H1 (cell line): ENCODE data around the gene ABHD15. TPM values are rescaled to one million over a fixed set of nuclear protein-coding genes. Genes with fewer than 3 reads are reported as not detected.
A peak's percentile ranks its signal among the peaks of the same experiment; 100 is the strongest.

Experiments
- CTCF ChIA-PET: fragments of 300-600 bp; sonication (Branson Sonifier 250); formaldehyde crosslinking; loops from one replicate; lab custom pipeline; 2021; ENCODE audit not compliant: partially characterized antibody; lab: Charles Lee
- POLR2A ChIA-PET: fragments of 300-600 bp; sonication (Branson Sonifier 250); formaldehyde crosslinking; loops from one replicate; lab custom pipeline; 2021; ENCODE audit warnings: inconsistent platforms; ENCODE audit not compliant: partially characterized antibody; lab: Charles Lee
- DNase-seq, 2 experiments: peaks; one replicate each; pipeline versions ENCODE4 v3.0.0 to v3.0.0-alpha.2; 2010 to 2022; ENCODE audit warnings: low spot score in 2 of 2, low read depth in 1 of 2, mixed read lengths in 1 of 2
- FAIRE-seq: peaks from 2 replicates; lab custom pipeline; 2011; peaks lifted over from hg19 to GRCh38; lab: Jason Lieb, UNC
- H2AFZ ChIP-seq: 2 replicates; pipeline ENCODE4 v1.8.1; 2012; ENCODE audit warnings: low read length, inconsistent platforms
- H2AK5ac ChIP-seq: 2 replicates; pipeline ENCODE4 v1.6.1; 2013; ENCODE audit warnings: low read depth, low read length
- H2BK120ac ChIP-seq: replicated peaks from 2 replicates; pipeline ENCODE3; 2013; ENCODE audit warnings: low read depth, low read length, inconsistent platforms
- H2BK12ac ChIP-seq: 2 replicates; pipeline ENCODE4 v1.6.1; 2013; ENCODE audit warnings: low read depth, low read length
- H2BK15ac ChIP-seq: 2 replicates; pipeline ENCODE4 v1.6.1; 2013; ENCODE audit warnings: low read length
- H2BK20ac ChIP-seq: 2 replicates; pipeline ENCODE4 v1.6.1; 2013; ENCODE audit warnings: low read length
- H2BK5ac ChIP-seq: 2 replicates; pipeline ENCODE4 v1.6.1; 2013; ENCODE audit warnings: low read depth, low read length
- H3K14ac ChIP-seq: 2 replicates; pipeline ENCODE4 v1.6.1; 2013; ENCODE audit warnings: inconsistent platforms; ENCODE audit not compliant: insufficient read length
- H3K18ac ChIP-seq: 2 replicates; pipeline ENCODE4 v1.6.1; 2013; ENCODE audit warnings: low read length; ENCODE audit errors: extremely low read depth
- H3K23ac ChIP-seq: 2 replicates; pipeline ENCODE4 v1.6.1; 2013; ENCODE audit warnings: inconsistent platforms; ENCODE audit not compliant: insufficient read length
- H3K23me2 ChIP-seq: 2 replicates; pipeline ENCODE4 v1.6.1; 2013; ENCODE audit warnings: low read depth, low read length
- H3K27ac ChIP-seq: 2 replicates; pipeline ENCODE4 v1.6.1; 2011; ENCODE audit warnings: low read depth, low read length, inconsistent platforms
- H3K27me3 ChIP-seq, 4 experiments: replicated peaks in 1 of 4; 1 replicate in 1 of 4; 2 replicates in 3 of 4; pipeline versions ENCODE4 v1.6.1 to v1.8.1; 2011 to 2013; ENCODE audit warnings: low read length in 3 of 4, mild to moderate bottlenecking in 3 of 4, inconsistent platforms in 2 of 4, mixed read lengths in 2 of 4, moderate library complexity in 1 of 4; ENCODE audit not compliant: control insufficient read depth in 3 of 4, insufficient read depth in 3 of 4; ENCODE audit errors: extremely low read depth in 1 of 4
- H3K36me3 ChIP-seq, 4 experiments: 2 replicates each; pipeline versions ENCODE4 v1.6.1 to v1.8.1; 2011 to 2013; ENCODE audit warnings: mild to moderate bottlenecking in 4 of 4, low read length in 3 of 4, moderate library complexity in 2 of 4, control low read depth in 1 of 4, inconsistent platforms in 1 of 4; ENCODE audit not compliant: insufficient read depth in 4 of 4, control insufficient read depth in 2 of 4
- H3K4ac ChIP-seq: replicated peaks from 2 replicates; pipeline ENCODE3; 2013; ENCODE audit warnings: low read length, low read depth, mixed read lengths, inconsistent platforms; ENCODE audit not compliant: insufficient read length
- H3K4me1 ChIP-seq, 4 experiments: replicated peaks in 1 of 4; 1 replicate in 1 of 4; 2 replicates in 3 of 4; pipeline versions ENCODE4 v1.6.1 to v1.8.1; 2011 to 2013; ENCODE audit warnings: low read length in 3 of 4, inconsistent platforms in 2 of 4, mixed read lengths in 1 of 4; ENCODE audit not compliant: insufficient read depth in 4 of 4, control insufficient read depth in 3 of 4
- H3K4me2 ChIP-seq, 2 experiments: 2 replicates each; pipeline versions ENCODE4 v1.6.1 to v1.8.1; 2011 to 2013; ENCODE audit warnings: low read depth in 2 of 2, low read length in 2 of 2, control low read depth in 1 of 2, inconsistent platforms in 1 of 2, mild to moderate bottlenecking in 1 of 2; ENCODE audit not compliant: insufficient read depth in 1 of 2
- H3K4me3 ChIP-seq, 4 experiments: fragments of 200-600, 300-600 bp in 1 of 4; sonication (generic), shearing (Covaris generic), sonication (Bioruptor Twin) in 1 of 4; 2 replicates each; pipeline versions ENCODE4 v1.5.1 to v1.8.1; 2011 to 2016; ENCODE audit warnings: low read length in 4 of 4, low read depth in 3 of 4, control low read depth in 2 of 4, inconsistent platforms in 2 of 4, mild to moderate bottlenecking in 2 of 4, mixed read lengths in 1 of 4, moderate library complexity in 1 of 4; ENCODE audit not compliant: insufficient read depth in 2 of 4; ENCODE audit errors: extremely low read depth in 1 of 4
- H3K56ac ChIP-seq: replicated peaks from 2 replicates; pipeline ENCODE3; 2013; ENCODE audit warnings: low read depth, mild to moderate bottlenecking, mixed read lengths, low read length, inconsistent platforms; ENCODE audit not compliant: insufficient read length
- H3K79me1 ChIP-seq: 2 replicates; pipeline ENCODE4 v1.6.1; 2013; ENCODE audit warnings: low read depth, low read length, control low read depth
- H3K79me2 ChIP-seq, 2 experiments: 2 replicates each; pipeline versions ENCODE4 v1.6.1 to v1.8.1; 2012 to 2013; ENCODE audit warnings: low read length in 2 of 2, mild to moderate bottlenecking in 2 of 2, inconsistent platforms in 1 of 2; ENCODE audit not compliant: insufficient read depth in 2 of 2, control insufficient read depth in 1 of 2
- H3K9ac ChIP-seq, 4 experiments: replicated peaks in 1 of 4; 1 replicate in 1 of 4; 2 replicates in 3 of 4; pipeline versions ENCODE4 v1.6.1 to v1.8.1; 2011 to 2013; ENCODE audit warnings: low read depth in 3 of 4, low read length in 3 of 4, control low read depth in 2 of 4, mild to moderate bottlenecking in 2 of 4, moderate library complexity in 2 of 4, inconsistent platforms in 1 of 4; ENCODE audit errors: extremely low read depth in 1 of 4
- H3K9me3 ChIP-seq, 2 experiments: 2 replicates each; pipeline versions ENCODE4 v1.6.1 to v1.8.1; 2012 to 2013; ENCODE audit warnings: mild to moderate bottlenecking in 2 of 2, moderate library complexity in 2 of 2, control low read depth in 1 of 2, inconsistent platforms in 1 of 2, low read depth in 1 of 2, low read length in 1 of 2, mixed read lengths in 1 of 2; ENCODE audit not compliant: insufficient read depth in 2 of 2
- H4K20me1 ChIP-seq, 2 experiments: replicated peaks in 1 of 2; 2 replicates each; pipeline versions ENCODE3 to v1.8.1; 2011 to 2013; ENCODE audit warnings: inconsistent platforms in 2 of 2, low read length in 2 of 2, mild to moderate bottlenecking in 1 of 2; ENCODE audit not compliant: insufficient read depth in 2 of 2, control insufficient read depth in 1 of 2
- H4K5ac ChIP-seq: 2 replicates; pipeline ENCODE4 v1.6.1; 2013; ENCODE audit warnings: low read length, low read depth, mixed read lengths, inconsistent platforms; ENCODE audit not compliant: insufficient read length
- H4K8ac ChIP-seq: 2 replicates; pipeline ENCODE4 v1.8.0; 2013; ENCODE audit warnings: mild to moderate bottlenecking, moderate library complexity, low read length, inconsistent platforms; ENCODE audit not compliant: insufficient read depth; ENCODE audit errors: extremely low read depth
- H4K91ac ChIP-seq: replicated peaks from 2 replicates; pipeline ENCODE3; 2013; ENCODE audit warnings: low read length, mixed read lengths, inconsistent platforms; ENCODE audit not compliant: insufficient read length
- BRCA1 ChIP-seq: IDR thresholded peaks from 2 replicates; pipeline ENCODE4 v1.6.1; 2012; ENCODE audit warnings: low read depth, low read length, improper control_type of control experiment
- CEBPB ChIP-seq: IDR thresholded peaks from 2 replicates; pipeline ENCODE4 v1.6.1; 2012; ENCODE audit warnings: low read depth, low read length
- CHD2 ChIP-seq: IDR thresholded peaks from 2 replicates; pipeline ENCODE4 v1.6.1; 2012; ENCODE audit warnings: low read length, improper control_type of control experiment
- HDAC2 ChIP-seq, 2 experiments: fragments of 300-600 bp in 1 of 2; sonication (generic) in 1 of 2; IDR thresholded peaks; 2 replicates each; pipeline ENCODE4 v1.6.1; 2011 to 2012; ENCODE audit warnings: low read depth in 2 of 2, low read length in 2 of 2, mild to moderate bottlenecking in 2 of 2, moderate library complexity in 2 of 2, borderline replicate concordance in 1 of 2, inconsistent platforms in 1 of 2
- KDM1A ChIP-seq: fragments of 200-600, 300-600 bp; sonication (generic); IDR thresholded peaks from 2 replicates; pipeline ENCODE4 v1.7.1; 2016; ENCODE audit warnings: mild to moderate bottlenecking, low read length, borderline replicate concordance
- KDM5A ChIP-seq: fragments of 200-600 bp; IDR thresholded peaks from 2 replicates; pipeline ENCODE4 v1.7.1; 2012; ENCODE audit warnings: mild to moderate bottlenecking, low read length, inconsistent platforms, mixed read lengths
- POU5F1 ChIP-seq: IDR thresholded peaks from 2 replicates; pipeline ENCODE4 v1.6.1; 2011; ENCODE audit warnings: low read depth, mild to moderate bottlenecking, low read length, moderate library complexity
- RXRA ChIP-seq: IDR thresholded peaks from 2 replicates; pipeline ENCODE4 v1.6.1; 2011; ENCODE audit warnings: low read depth, mild to moderate bottlenecking, low read length, moderate library complexity; ENCODE audit not compliant: insufficient read depth
- SUZ12 ChIP-seq: fragments of 200-600 bp; sonication (generic); IDR thresholded peaks from 2 replicates; pipeline ENCODE4 v1.6.1; 2012; ENCODE audit warnings: mild to moderate bottlenecking, inconsistent platforms, low read length, moderate library complexity, mixed read lengths
- WGBS, 2 experiments: shearing (Covaris generic) in 1 of 2; methylation state at CpG; one replicate each; pipeline versions ENCODE4 v1.1.6 to v1.1.7; 2013 to 2015; ENCODE audit warnings: low lambda C conversion rate in 2 of 2, mixed read lengths in 2 of 2, inconsistent platforms in 1 of 2, low coverage in 1 of 2, missing lambda C conversion rate in 1 of 2; ENCODE audit not compliant: insufficient replicate concordance in 2 of 2, insufficient coverage in 1 of 2, insufficient read length in 1 of 2; ENCODE audit errors: extremely low coverage in 1 of 2, missing lambda C conversion rate in 1 of 2; 5-methylcytosine and 5-hydroxymethylcytosine counted together
- polyA plus RNA-seq, 7 experiments: library from polyadenylated mRNA; depleted of rRNA in 3 of 7; stranded (reverse) in 5 of 7; unstranded in 2 of 7; fragments of >200 nt in 5 of 7; fragments of 200-250 nt in 2 of 7; gene quantifications; 1 replicate in 5 of 7; 2 replicates in 1 of 7; 4 replicates in 1 of 7; pipeline versions ENCODE4 v1.2.1 to v1.2.3, GENCODE V29; 2011 to 2013; ENCODE audit warnings: missing spikeins in 2 of 7, mixed read lengths in 2 of 7
- total RNA-seq: library from RNA; stranded (reverse); fragmentation: NEBNext Ultra II Directional; extraction: Animal tissue kit (Norgen Biotek cat#: 25700); gene quantifications from 2 replicates; pipeline ENCODE4 v1.2.1, GENCODE V29; 2021

ABHD15 gene
- total and polyA plus RNA-seq, 2 of the 8 experiments (the other 6 are each of a cell fraction or from before 2014, with no cell fraction given) = 0.88 to 1.7 TPM

DNA sequence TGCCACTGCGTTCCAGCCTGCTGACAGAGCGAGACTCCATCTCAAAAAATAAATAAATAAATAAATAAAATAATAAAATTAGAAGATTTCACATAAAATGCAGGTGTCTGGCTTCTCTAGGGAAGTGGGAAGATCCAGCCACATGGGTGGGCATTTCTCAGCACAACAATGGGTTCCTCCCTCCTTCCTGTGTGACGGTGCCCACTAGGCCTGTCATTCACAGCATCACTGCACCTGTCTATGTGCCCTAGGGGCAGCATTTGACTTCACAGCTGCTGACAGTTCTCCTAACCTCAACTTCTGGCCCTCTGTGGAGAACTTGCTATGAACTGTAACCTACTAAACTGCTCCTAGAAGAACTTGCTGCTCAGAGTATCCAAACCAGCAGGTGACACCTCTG is 3.0 kb downstream of the ABHD15 start:
- Histone ChIP-seq H4K91ac (no peak overlapping the region), H3K79me1 (no peaks in the 10 kb centered on the region), H3K23ac (no peak overlapping the region), H3K18ac (no peak overlapping the region), H3K27ac (no peak overlapping the region), H3K56ac (no peak overlapping the region), H3K4ac (no peak overlapping the region), H3K14ac (no peak overlapping the region), H3K27me3 (peaks cover 11 to 36% (median 29%) of the 10 kb centered on the region in 4 experiments), H3K9ac (no peak overlapping the region), H4K5ac (no peak overlapping the region), H2AFZ (no peak overlapping the region), H3K23me2 (peaks cover 23% of the 10 kb centered on the region), H2BK5ac (no peak overlapping the region), H2BK120ac (no peak overlapping the region), H2AK5ac (no peak overlapping the region), H2BK15ac (no peak overlapping the region), H2BK20ac (no peak overlapping the region), H4K8ac (no peak overlapping the region), H3K4me2 (no peak overlapping the region), H3K4me3 (no peak overlapping the region), H3K4me1 (peaks cover 0 to 10% (median 8%) of the 10 kb centered on the region in 4 experiments; a peak in 5 of 7 replicates), H3K9me3 (no peaks in the 10 kb centered on the region), H3K79me2 (no peaks in the 10 kb centered on the region), H4K20me1 (peaks cover 0 to 2% of the 10 kb centered on the region in 2 experiments), H2BK12ac (no peak overlapping the region), H3K36me3 (no peaks in the 10 kb centered on the region)
- ChIA-PET POLR2A (interaction anchor here (1.2 to 1.4 kb wide), 2 partner anchors 9 to 11 kb away, joined by 3 read pairs; no protein-coding TSS in a partner anchor), CTCF (interaction anchor here (0.6 to 10.3 kb wide), 6 partner anchors 9 to 194 kb away, joined by 3 to 99 read pairs (median 3); partner anchors contain the start of gene CORO6)
- DNase-seq (peak in 1 of 2 experiments; percentile 16), FAIRE-seq (no peak)
- TF ChIP-seq BRCA1 (no peak), KDM5A (no peak), POU5F1 (no peak), CHD2 (no peak), SUZ12 (no peak), HDAC2 (IDR thresholded peaks at IDR 0.05; ENCODE audit: borderline replicate concordance in 1 of 2, low read depth in 2 of 2, low read length in 2 of 2) (no peak), RXRA (no peak), KDM1A (no peak), CEBPB (no peak)
- 93% methylated on average over 3 of the region's 3 CpGs; no CpG with 5 or more reads in 1 of the 2 experiments for WGBS, 2 experiments
